NAMALWA (cell line): ENCODE measurements around the gene NDFIP1.

Experiments
- DNase-seq: peaks from one replicate; pipeline ENCODE4 v3.0.0-alpha.2; 2015; ENCODE audit warnings: low spot score

Gene NDFIP1

GRCh38 chr5:142189813-142190212 is 81.2 kb downstream of the NDFIP1 start:
- no peak for DNase-seq

- no peak for DNase-seq
These were observed 83.2 kb downstream of the NDFIP1 start for GRCh38 chr5:142191776-142192175.

GRCh38 chr5:142192286-142193113 is 83.9 kb downstream of the NDFIP1 start:
- DNase-seq: no peak

- DNase-seq: no peak
These were observed 84.5 kb downstream of the NDFIP1 start for GRCh38 chr5:142193114-142193428.

- no peak for DNase-seq
These were observed 88.5 kb downstream of the NDFIP1 start for GRCh38 chr5:142197098-142197497.

- no peak for DNase-seq
These were observed 89.2 kb downstream of the NDFIP1 start for GRCh38 chr5:142197781-142198180.

GRCh38 chr5:142199388-142199787 is 90.8 kb downstream of the NDFIP1 start:
- no peak for DNase-seq

- DNase-seq: no peak
These were observed 91.8 kb downstream of the NDFIP1 start for GRCh38 chr5:142200387-142200786.

- no peak for DNase-seq
These were observed 92.9 kb downstream of the NDFIP1 start for GRCh38 chr5:142201471-142201887.

- no peak for DNase-seq
These were observed 93.7 kb downstream of the NDFIP1 start for GRCh38 chr5:142202282-142202681.
